SK-N-SH (cell line): ENCODE measurements around the gene GALNT14. TPM values are rescaled to one million over a fixed set of nuclear protein-coding genes. Genes with fewer than 3 reads are reported as not detected.

Experiments used
- CTCF ChIA-PET: fragments of 300-600, 350-600 bp; formaldehyde crosslinking; extraction: SDS; loops from one replicate; lab custom pipeline; 2021; lab: Yijun Ruan, JAX
- POLR2A ChIA-PET: fragments of 350-600 bp; sonication (Branson Sonifier 250); formaldehyde crosslinking; extraction: SDS; loops from one replicate; lab custom pipeline; 2020; ENCODE audit warnings: antibody characterized with exemption, inconsistent platforms; lab: Yijun Ruan, JAX
- DNase-seq: peaks from one replicate; pipeline ENCODE4 v3.0.0; 2012
- H2AFZ ChIP-seq: fragments of 200-600 bp; sonication (generic); 2 replicates; pipeline ENCODE4 v1.8.1; 2016; ENCODE audit warnings: antibody characterized with exemption, mild to moderate bottlenecking, low read depth
- H3F3A ChIP-seq: fragments of 200-600 bp; sonication (generic); replicated peaks from 2 replicates; pipeline ENCODE3; 2016; ENCODE audit warnings: antibody characterized with exemption, mild to moderate bottlenecking; ENCODE audit not compliant: insufficient read depth
- H3K27ac ChIP-seq, 2 experiments: fragments of 200-500 bp in 1 of 2; fragments of 200-600 bp in 1 of 2; sonication (Bioruptor generic) in 1 of 2; sonication (generic), shearing (Covaris generic) in 1 of 2; 2 replicates each; pipeline versions ENCODE4 v1.5.1 to v1.6.1; 2014 to 2016; ENCODE audit warnings: low read depth in 2 of 2, inconsistent platforms in 1 of 2, low read length in 1 of 2, mild to moderate bottlenecking in 1 of 2, mixed read lengths in 1 of 2
- H3K27me3 ChIP-seq: fragments of 200-600 bp; sonication (generic), shearing (Covaris generic); 2 replicates; pipeline ENCODE4 v1.6.1; 2016; ENCODE audit warnings: mixed run types; ENCODE audit not compliant: insufficient read depth
- H3K36me3 ChIP-seq, 2 experiments: fragments of 200-500 bp in 1 of 2; fragments of 200-600 bp in 1 of 2; sonication (Bioruptor generic) in 1 of 2; sonication (generic) in 1 of 2; replicated peaks in 1 of 2; 2 replicates each; pipeline versions ENCODE3 to v1.5.1; 2014 to 2016; ENCODE audit warnings: low read length in 1 of 2, mild to moderate bottlenecking in 1 of 2; ENCODE audit not compliant: insufficient read depth in 2 of 2, control insufficient read depth in 1 of 2
- H3K4me1 ChIP-seq, 2 experiments: fragments of 200-500 bp in 1 of 2; fragments of 200-600 bp in 1 of 2; sonication (Bioruptor generic) in 1 of 2; sonication (generic), shearing (Covaris generic) in 1 of 2; 2 replicates each; pipeline versions ENCODE4 v1.5.1 to v1.6.1; 2014 to 2016; ENCODE audit warnings: low read depth in 1 of 2, low read length in 1 of 2, mixed run types in 1 of 2; ENCODE audit not compliant: insufficient read depth in 2 of 2, control insufficient read depth in 1 of 2
- H3K4me2 ChIP-seq: fragments of 200-600 bp; sonication (generic), shearing (Covaris generic); 2 replicates; pipeline ENCODE4 v1.6.1; 2017; ENCODE audit warnings: mixed run types
- H3K4me3 ChIP-seq, 2 experiments: fragments of 200-500 bp in 1 of 2; fragments of 200-600 bp in 1 of 2; sonication (Bioruptor generic) in 1 of 2; sonication (generic), shearing (Covaris generic) in 1 of 2; 2 replicates each; pipeline versions ENCODE4 v1.5.1 to v1.8.1; 2014 to 2016; ENCODE audit warnings: low read depth in 2 of 2, inconsistent platforms in 1 of 2, low read length in 1 of 2, mild to moderate bottlenecking in 1 of 2, mixed read lengths in 1 of 2, moderate library complexity in 1 of 2
- H3K79me2 ChIP-seq: fragments of 200-600 bp; sonication (generic); 2 replicates; pipeline ENCODE4 v1.8.1; 2017; ENCODE audit warnings: mild to moderate bottlenecking; ENCODE audit not compliant: insufficient read depth
- H3K9ac ChIP-seq: fragments of 200-600 bp; sonication (generic); 2 replicates; pipeline ENCODE4 v1.6.1; 2017; ENCODE audit warnings: mixed run types
- H3K9me2 ChIP-seq: fragments of 200-600 bp; sonication (generic); 2 replicates; pipeline ENCODE4 v1.6.1; 2017; ENCODE audit warnings: mixed run types
- H3K9me3 ChIP-seq: fragments of 200-600 bp; sonication (generic); 2 replicates; pipeline ENCODE4 v1.6.1; 2017; ENCODE audit warnings: mixed run types, mild to moderate bottlenecking, moderate library complexity
- H4K20me1 ChIP-seq: fragments of 200-600 bp; sonication (generic); 2 replicates; pipeline ENCODE4 v1.6.1; 2017; ENCODE audit warnings: mild to moderate bottlenecking, mixed run types; ENCODE audit not compliant: insufficient read depth
- CHD2 ChIP-seq: fragments of 150-350 bp; IDR thresholded peaks from 2 replicates; pipeline ENCODE4 v1.6.1; 2018; ENCODE audit warnings: low read length; ENCODE audit not compliant: partially characterized antibody
- CTCF ChIP-seq: fragments of 200-600 bp; sonication (generic); IDR thresholded peaks from 2 replicates; pipeline ENCODE4 v1.6.1; 2017; ENCODE audit warnings: antibody characterized with exemption, mild to moderate bottlenecking, moderate library complexity
- EZH2phosphoT487 ChIP-seq: fragments of 200-600 bp; sonication (generic); IDR thresholded peaks from 2 replicates; pipeline ENCODE4 v1.6.1; 2017; ENCODE audit warnings: low read depth, mixed run types, mild to moderate bottlenecking, antibody characterized with exemption, moderate library complexity, borderline replicate concordance
- IRF3 ChIP-seq: fragments of 150-350 bp; IDR thresholded peaks from 2 replicates; pipeline ENCODE4 v1.6.1; 2016; ENCODE audit warnings: mild to moderate bottlenecking, low read depth, low read length
- MEF2A ChIP-seq: IDR thresholded peaks from 2 replicates; pipeline ENCODE4 v1.4.0; 2012; ENCODE audit warnings: low read depth, borderline replicate concordance
- NFIC ChIP-seq: IDR thresholded peaks from 2 replicates; pipeline ENCODE4 v1.4.0; 2012; ENCODE audit warnings: borderline replicate concordance
- NRF1 ChIP-seq: IDR thresholded peaks from 2 replicates; pipeline ENCODE4 v1.6.1; 2012; ENCODE audit warnings: low read depth, mild to moderate bottlenecking, low read length
- PBX3 ChIP-seq: IDR thresholded peaks from 2 replicates; pipeline ENCODE4; 2012
- REST ChIP-seq: IDR thresholded peaks from 2 replicates; pipeline ENCODE4 v1.6.1; 2012; ENCODE audit warnings: mild to moderate bottlenecking, low read depth, low read length, moderate library complexity
- RFX5 ChIP-seq: IDR thresholded peaks from 2 replicates; pipeline ENCODE4 v1.6.1; 2012; ENCODE audit warnings: mild to moderate bottlenecking, improper control_type of control experiment, low read length
- SIN3A ChIP-seq: IDR thresholded peaks from 2 replicates; pipeline ENCODE4 v1.6.1; 2012; ENCODE audit warnings: low read depth, mild to moderate bottlenecking, low read length, moderate library complexity, borderline replicate concordance
- TCF12 ChIP-seq: IDR thresholded peaks from 2 replicates; pipeline ENCODE4 v1.4.0; 2012
- TEAD4 ChIP-seq: IDR thresholded peaks from 2 replicates; pipeline ENCODE4 v1.4.0; 2012; ENCODE audit warnings: mild to moderate bottlenecking, borderline replicate concordance; ENCODE audit not compliant: insufficient read depth
- YY1 ChIP-seq: IDR thresholded peaks from 2 replicates; pipeline ENCODE4 v1.4.0; 2012; ENCODE audit warnings: low read depth, mild to moderate bottlenecking
- WGBS: methylation state at CpG from one replicate; pipeline ENCODE4 v1.1.6; 2017; ENCODE audit warnings: low lambda C conversion rate; 5-methylcytosine and 5-hydroxymethylcytosine counted together
- polyA plus RNA-seq, 3 experiments: library from polyadenylated mRNA; depleted of rRNA; stranded (reverse); fragments of >200 nt; gene quantifications; 2 replicates each; pipeline ENCODE4 v1.2.3, GENCODE V29; 2012

Gene GALNT14
- polyA plus RNA-seq, 1 of the 3 experiments (the other 2 are of a cell fraction) = 1.6 TPM

GRCh38 chr2:30894498-30895119 is 243.6 kb downstream of the GALNT14 start:
- ChIA-PET CTCF (interaction anchor here (0.6 to 2.4 kb wide), 7 partner anchors 12 to 276 kb away, joined by 3 to 6 read pairs (median 4); no protein-coding TSS in a partner anchor), POLR2A (no interaction called here)
- no peak overlapping the region for H3K4me2 ChIP-seq
- 24% methylated on average over 5 of the region's 5 CpGs for WGBS
- H2AFZ ChIP-seq = no peak overlapping the region
- H3K9ac ChIP-seq = no peak overlapping the region
- H3K4me1 ChIP-seq = no peaks in the 10 kb centered on the region; a peak in 1 of 4 replicates
- no peaks in the 10 kb centered on the region for H4K20me1 ChIP-seq
- no peaks in the 10 kb centered on the region for H3K36me3 ChIP-seq
- H3K79me2 ChIP-seq = no peaks in the 10 kb centered on the region
- no peaks in the 10 kb centered on the region for H3F3A ChIP-seq
- no peak overlapping the region for H3K4me3 ChIP-seq
- DNase-seq = no peak
- no peaks in the 10 kb centered on the region for H3K9me3 ChIP-seq
- H3K27ac ChIP-seq = no peak overlapping the region
- TF ChIP-seq TCF12 (no peak), MEF2A (no peak), REST (no peak), SIN3A (no peak), RFX5 (no peak)
- H3K27me3 ChIP-seq = no peaks in the 10 kb centered on the region
- H3K9me2 ChIP-seq = no peaks in the 10 kb centered on the region

GRCh38 chr2:30888852-30889409 is 249.3 kb downstream of the GALNT14 start:
- no peaks in the 10 kb centered on the region for H4K20me1 ChIP-seq
- POLR2A ChIA-PET = no interaction called here
- H3K9ac ChIP-seq = no peak overlapping the region
- CTCF ChIA-PET = interaction anchor here (1.1 to 1.7 kb wide), 5 partner anchors 8 to 445 kb away, joined by 3 to 6 read pairs (median 4); no protein-coding TSS in a partner anchor
- H3K27me3 ChIP-seq = no peaks in the 10 kb centered on the region
- H3K4me3 ChIP-seq = no peak overlapping the region
- no peak overlapping the region for H3K4me2 ChIP-seq
- H3K9me3 ChIP-seq = no peaks in the 10 kb centered on the region
- no peak overlapping the region for H3K27ac ChIP-seq
- H3K79me2 ChIP-seq = no peaks in the 10 kb centered on the region
- no peaks in the 10 kb centered on the region for H3K9me2 ChIP-seq
- H3F3A ChIP-seq = no peaks in the 10 kb centered on the region
- H3K36me3 ChIP-seq = no peaks in the 10 kb centered on the region
- 26% methylated on average over 7 of the region's 7 CpGs for WGBS
- H3K4me1 ChIP-seq = peaks cover 0 to 14% of the 10 kb centered on the region in 2 experiments; a peak in 1 of 4 replicates
- no peak overlapping the region for H2AFZ ChIP-seq
- DNase-seq = no peak
- TF ChIP-seq NFIC (no peak), IRF3 (no peak), EZH2phosphoT487 (no peak), PBX3 (no peak), CHD2 (no peak), REST (no peak), YY1 (no peak), CTCF (no peak), TEAD4 (no peak), NRF1 (no peak), RFX5 (no peak)
